ENCODE data around the gene IGLL5. TPM values are rescaled to one million over a fixed set of nuclear protein-coding genes. Genes with fewer than 3 reads are reported as not detected.

The IGLL5 gene
- total RNA-seq, result not detected in 2 replicates

GRCh38 chr22:22887621-22888503 lies at the start of gene IGLL5:
Gene IGLL5 (plus strand): TSS chr22:22887816. CDS start chr22:22888054, 238 bp downstream.

Other genes starting within 250 kb of the IGLL5 start
- not detected in 2 replicates for gene GGTLC2, start 243.2 kb upstream of the IGLL5 start, total RNA-seq
- gene GNAZ, start 182.7 kb downstream of the IGLL5 start, total RNA-seq, result 0.58 and 0.71 TPM in 2 replicates